ENCODE measurements around the gene TTPAL.

The TTPAL gene, protein sequence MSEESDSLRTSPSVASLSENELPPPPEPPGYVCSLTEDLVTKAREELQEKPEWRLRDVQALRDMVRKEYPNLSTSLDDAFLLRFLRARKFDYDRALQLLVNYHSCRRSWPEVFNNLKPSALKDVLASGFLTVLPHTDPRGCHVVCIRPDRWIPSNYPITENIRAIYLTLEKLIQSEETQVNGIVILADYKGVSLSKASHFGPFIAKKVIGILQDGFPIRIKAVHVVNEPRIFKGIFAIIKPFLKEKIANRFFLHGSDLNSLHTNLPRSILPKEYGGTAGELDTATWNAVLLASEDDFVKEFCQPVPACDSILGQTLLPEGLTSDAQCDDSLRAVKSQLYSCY

DNA sequence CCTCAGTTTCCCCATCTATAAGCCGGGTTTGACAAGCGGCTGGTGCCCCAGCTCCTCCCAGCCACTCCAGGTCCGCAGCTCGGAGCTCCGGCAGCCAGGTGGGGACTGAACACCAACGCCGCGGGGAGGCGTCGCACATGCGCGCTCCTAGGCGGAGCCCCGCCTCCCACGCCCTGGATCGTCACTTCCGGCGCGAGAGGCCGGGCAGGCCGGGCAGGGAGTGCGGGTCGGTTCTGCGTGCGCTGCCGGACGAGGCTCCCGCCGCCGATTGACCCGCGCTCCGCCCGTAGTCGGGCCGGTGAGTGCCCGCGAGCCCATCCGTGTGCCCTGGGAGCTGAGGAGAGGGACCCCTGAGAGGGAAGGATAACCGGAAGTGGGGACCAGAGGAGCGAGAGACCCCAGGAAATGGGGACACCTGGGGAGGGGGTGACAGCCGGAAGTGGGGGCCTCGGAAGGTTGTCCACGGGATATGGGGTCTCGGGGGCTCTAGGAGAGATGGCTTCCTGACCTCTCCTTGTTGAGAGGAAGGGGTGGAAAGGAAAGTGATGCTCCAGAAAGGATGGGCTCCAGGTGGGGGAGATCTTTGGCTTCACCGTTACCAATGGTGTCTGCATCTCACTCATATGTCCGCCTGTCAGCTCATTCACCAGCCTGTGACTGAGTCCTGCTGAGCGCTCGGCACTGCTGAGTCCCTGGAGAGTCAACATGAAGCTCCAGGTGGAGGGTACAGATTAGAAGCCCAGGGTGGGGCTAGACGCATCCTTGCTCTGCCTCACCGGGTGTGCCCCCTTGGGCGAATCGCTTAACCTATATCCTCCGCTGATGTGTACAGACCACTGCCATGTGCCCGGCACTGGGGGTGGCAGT lies at the start of gene TTPAL:
Gene TTPAL, plus strand, starts transcription at position 181 of the 867 bp plus-strand sequence. CDS start 4,126 bp downstream, outside the sequence.
- DNase-seq: peak; percentile 53

DNA sequence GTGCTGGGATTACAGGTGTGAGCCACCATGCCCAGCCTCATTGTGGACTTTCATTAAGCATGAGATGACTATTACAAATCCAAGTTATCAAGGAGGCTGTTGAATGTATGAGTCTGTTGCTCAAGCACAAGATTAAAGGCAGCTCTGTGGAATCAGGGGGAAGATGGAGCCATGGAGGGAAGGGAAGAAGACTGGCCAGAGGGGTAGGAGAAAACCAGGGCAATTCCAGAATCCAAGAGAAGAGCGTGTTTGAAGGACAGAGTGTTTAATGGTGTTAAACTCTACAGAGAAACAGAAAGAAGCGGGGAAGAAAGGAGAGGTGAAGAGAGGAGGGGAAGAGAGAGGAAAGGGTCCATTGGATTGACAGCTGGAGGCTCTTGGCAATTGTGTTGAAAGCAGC lies 49.8 kb upstream of the TTPAL start:
- DNase-seq: no peak

DNA sequence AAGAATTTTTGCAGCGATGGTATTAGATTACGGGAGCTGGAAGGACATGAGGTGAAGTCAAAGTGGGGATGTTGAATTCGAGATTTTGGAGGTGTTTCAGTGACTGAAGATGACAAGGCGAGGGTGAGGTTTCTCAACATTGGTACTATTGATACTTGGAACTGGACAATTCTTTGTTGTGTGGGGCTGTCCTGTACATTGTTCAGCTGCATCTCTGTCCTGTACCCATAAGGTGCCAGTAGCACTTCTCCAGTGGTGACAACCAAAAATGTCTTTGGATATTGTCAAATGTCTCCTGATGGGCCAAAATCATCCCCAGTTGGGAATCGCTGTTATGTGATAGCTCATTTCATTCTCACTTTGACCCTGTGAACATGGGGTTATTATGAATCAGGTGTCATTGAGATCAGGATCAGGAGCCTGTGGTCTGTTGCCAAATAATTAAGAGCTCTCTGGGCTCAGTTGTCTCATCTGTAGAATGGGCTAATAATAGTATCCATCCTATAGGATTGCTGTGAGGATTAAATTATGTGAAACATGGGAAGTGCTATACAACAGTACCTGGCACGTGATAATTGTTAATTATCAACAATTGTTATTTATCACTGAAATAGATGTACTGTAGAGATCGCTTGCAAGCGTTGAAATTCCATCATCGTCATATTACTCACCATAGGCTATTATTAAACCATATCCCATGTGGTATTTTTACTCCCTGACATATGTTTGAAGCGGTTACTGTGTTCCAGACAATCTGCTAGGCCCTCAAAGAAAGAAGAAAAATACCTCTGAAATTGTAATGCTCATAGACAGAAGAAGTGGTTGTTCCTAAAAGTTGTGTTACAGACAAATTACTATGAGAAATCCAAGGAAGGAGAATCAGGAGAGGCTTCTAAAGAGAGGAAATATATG lies 48.5 kb upstream of the TTPAL start:
- DNase-seq: no peak

DNA sequence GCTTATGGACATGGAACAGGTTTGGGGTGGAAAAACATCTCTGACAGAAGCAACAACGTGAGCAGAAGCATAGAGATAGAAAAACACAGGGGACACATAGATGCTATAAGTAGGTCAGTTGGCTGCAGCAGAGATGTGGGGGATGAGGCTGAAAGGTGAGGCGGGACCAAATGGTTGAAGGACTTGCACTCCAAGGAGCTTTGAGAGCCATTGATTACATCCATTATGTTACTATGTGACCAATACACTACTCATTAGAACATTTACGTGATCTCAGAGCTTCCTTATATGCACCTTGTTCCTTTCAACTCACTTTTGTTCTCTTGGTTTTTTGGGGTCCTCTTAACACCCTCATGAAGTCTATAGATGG lies 47.9 kb upstream of the TTPAL start:
- no peak for DNase-seq

DNA sequence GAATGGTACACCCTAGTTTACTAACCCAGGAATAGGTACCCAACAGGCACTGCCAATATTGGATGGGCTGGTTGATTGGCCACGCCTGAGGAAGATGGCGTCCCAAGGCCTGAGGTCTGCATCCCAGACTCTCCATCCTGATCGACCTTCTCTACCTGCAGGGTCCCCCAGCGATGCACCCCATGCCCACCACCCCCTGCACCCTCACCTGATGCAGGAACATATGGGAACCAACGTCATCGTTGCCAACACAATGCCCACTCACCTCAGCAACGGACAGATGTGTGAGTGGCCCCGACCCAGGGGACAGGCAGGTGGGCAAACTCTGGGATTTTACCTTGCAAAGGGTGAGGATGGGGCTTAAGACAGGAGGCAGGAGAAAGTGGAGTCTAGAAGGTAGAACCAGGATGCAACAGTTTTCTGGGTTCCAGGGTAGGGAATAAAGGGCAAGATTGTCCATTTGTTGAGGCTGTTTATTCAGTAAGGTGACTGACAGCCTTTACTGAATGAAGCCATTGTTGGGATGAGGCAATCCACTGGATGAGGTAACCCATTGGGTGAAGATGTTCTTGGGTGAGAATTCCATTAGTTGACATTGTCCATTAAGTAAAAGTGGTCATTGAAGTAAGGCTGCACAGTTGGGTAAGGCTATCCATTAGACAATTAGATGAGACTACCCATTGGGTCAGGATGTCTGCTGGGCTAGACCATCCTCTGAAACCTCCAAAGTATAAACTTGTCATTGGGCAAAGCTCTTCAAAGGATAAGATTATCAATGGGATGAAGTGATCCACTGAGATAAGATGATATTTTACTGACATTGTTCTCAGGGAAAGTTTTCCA lies 47.3 kb upstream of the TTPAL start:
- DNase-seq: no peak

DNA sequence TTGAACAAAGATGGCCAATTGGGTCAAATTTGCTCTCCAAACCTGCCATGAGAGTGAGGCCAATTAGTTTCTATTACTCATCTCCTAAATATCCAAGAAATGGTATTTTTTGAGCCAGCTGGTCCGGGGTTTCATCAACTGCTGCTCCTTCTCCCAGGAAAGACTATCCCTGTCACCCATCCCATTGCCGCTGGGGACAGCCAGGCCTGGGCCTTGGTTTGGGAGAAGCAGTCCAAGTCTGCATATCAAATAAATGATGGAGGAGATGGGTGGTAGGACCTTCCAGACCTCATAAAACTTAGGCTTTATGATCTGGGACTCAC lies 46.7 kb upstream of the TTPAL start:
- no peak for DNase-seq

DNA sequence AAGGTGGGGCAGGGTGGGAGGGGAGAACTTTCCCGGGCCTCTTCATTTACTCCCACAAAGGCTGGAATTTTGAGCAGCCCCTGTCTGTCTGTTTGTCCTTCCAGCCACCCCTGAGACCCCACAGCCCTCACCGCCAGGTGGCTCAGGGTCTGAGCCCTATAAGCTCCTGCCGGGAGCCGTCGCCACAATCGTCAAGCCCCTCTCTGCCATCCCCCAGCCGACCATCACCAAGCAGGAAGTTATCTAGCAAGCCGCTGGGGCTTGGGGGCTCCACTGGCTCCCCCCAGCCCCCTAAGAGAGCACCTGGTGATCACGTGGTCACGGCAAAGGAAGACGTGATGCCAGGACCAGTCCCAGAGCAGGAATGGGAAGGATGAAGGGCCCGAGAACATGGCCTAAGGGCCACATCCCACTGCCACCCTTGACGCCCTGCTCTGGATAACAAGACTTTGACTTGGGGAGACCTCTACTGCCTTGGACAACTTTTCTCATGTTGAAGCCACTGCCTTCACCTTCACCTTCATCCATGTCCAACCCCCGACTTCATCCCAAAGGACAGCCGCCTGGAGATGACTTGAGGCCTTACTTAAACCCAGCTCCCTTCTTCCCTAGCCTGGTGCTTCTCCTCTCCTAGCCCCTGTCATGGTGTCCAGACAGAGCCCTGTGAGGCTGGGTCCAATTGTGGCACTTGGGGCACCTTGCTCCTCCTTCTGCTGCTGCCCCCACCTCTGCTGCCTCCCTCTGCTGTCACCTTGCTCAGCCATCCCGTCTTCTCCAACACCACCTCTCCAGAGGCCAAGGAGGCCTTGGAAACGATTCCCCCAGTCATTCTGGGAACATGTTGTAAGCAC lies 46.0 kb upstream of the TTPAL start:
- no peak for DNase-seq

DNA sequence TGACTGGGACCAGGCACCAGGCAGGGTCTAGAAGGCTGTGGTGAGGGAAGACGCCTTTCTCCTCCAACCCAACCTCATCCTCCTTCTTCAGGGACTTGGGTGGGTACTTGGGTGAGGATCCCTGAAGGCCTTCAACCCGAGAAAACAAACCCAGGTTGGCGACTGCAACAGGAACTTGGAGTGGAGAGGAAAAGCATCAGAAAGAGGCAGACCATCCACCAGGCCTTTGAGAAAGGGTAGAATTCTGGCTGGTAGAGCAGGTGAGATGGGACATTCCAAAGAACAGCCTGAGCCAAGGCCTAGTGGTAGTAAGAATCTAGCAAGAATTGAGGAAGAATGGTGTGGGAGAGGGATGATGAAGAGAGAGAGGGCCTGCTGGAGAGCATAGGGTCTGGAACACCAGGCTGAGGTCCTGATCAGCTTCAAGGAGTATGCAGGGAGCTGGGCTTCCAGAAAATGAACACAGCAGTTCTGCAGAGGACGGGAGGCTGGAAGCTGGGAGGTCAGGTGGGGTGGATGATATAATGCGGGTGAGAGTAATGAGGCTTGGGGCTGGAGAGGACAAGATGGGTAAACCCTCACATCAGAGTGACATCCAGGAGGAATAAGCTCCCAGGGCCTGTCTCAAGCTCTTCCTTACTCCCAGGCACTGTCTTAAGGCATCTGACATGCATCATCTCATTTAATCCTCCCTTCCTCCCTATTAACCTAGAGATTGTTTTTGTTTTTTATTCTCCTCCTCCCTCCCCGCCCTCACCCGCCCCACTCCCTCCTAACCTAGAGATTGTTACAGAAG lies 45.2 kb upstream of the TTPAL start:
- no peak for DNase-seq

DNA sequence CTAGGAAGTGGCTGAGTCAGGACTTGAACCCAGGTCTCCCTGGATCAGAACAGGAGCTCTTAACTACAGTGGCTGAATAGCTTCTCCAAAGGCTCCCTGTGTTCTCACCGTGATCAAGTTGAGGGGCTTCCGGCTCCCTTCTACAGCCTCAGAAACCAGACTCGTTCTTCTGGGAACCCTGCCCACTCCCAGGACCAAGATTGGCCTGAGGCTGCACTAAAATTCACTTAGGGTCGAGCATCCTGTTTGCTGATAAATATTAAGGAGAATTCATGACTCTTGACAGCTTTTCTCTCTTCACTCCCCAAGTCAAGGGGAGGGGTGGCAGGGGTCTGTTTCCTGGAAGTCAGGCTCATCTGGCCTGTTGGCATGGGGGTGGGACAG lies 44.6 kb upstream of the TTPAL start:
- DNase-seq: no peak

DNA sequence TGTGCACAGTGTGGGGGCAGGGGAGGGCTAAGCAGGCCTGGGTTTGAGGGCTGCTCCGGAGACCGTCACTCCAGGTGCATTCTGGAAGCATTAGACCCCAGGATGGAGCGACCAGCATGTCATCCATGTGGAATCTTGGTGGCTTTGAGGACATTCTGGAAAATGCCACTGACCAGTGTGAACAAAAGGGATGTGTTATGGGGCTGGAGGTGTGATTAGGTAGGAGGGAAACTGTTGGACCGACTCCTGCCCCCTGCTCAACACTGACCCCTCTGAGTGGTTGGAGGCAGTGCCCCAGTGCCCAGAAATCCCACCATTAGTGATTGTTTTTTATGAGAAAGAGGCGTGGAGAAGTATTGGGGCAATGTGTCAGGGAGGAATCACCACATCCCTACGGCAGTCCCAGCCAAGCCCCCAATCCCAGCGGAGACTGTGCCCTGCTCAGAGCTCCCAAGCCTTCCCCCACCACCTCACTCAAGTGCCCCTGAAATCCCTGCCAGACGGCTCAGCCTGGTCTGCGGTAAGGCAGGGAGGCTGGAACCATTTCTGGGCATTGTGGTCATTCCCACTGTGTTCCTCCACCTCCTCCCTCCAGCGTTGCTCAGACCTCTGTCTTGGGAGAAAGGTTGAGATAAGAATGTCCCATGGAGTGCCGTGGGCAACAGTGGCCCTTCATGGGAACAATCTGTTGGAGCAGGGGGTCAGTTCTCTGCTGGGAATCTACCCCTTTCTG lies 44.0 kb upstream of the TTPAL start:
- no peak for DNase-seq

DNA sequence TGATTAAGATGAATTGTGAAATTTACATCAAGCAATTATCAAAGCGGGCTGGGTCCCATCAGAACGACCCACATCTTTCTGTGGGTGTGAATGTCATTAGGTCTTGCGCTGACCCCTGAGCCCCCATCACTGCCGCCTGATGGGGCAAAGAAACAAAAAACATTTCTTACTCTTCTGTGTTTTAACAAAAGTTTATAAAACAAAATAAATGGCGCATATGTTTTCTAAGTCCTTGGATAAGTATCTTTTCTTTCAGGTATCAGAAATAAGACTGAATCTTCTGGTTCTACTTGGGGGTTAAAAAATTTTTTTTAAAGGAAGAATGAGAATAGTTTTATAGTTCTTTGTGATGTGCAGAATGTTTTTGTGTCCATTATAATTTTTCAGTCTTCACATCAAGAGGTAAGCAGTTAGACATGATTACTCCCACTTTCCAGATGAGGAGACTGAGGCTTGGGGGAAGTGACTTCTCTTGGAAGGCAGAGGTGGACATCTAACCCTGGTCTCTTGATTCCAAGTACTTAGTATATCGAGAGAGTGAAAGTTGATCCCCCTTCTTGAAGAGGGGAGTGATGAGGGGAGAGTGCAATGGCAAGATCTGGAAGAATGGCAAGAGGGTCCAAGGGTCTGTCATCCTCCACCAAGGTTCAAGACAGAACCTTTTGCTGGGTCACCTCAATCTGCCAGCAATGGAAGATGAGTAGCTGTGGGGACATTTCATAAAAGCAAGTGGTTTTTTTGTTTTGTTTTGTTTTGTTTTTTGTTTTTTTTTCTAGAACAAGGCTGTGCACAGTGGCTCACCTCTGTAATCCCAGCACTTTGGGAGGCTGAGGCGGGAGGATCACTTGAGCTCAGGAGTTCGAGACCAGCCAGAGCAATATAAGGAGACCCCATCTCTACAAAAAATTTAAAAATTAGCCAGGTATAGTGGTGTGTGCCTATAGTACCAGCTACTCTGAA lies 42.8 kb upstream of the TTPAL start:
- DNase-seq: no peak

DNA sequence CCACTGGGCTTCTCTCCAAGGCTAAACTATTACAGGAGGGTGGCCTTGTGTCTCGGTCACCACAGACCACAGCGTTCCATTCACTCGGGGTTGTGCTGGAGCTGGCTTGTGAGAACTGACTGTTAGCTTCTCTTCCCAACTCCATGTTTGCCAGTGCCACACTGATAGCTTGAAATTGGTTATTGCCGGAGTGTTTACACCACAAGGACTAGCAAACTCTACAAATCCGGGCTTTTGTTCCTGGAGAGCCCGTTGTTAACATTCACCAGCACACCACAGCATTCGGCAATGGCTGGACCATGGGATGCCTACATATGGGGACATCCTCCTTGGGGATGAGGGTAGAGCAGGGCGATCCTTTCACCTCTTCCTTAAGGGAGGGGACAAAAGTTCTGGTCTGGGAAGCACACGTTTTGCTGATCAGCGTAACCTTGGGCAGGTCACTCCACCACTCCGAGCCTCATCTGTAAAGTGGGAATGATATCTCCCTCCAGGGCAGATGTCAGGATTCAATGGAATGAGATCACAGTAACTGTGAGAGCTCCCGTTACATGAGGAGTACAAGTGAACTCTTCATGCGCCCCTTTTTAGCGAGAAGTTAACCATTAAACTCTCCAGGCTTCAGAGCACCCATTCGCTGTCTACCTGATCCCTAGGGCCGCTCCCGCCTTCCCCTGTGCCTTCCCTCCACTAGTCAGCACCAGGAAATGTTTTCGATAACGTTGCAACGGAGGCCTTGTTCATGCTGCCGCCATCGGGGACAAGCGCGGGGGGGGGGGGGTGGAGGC lies 41.7 kb upstream of the TTPAL start:
- DNase-seq: no peak

DNA sequence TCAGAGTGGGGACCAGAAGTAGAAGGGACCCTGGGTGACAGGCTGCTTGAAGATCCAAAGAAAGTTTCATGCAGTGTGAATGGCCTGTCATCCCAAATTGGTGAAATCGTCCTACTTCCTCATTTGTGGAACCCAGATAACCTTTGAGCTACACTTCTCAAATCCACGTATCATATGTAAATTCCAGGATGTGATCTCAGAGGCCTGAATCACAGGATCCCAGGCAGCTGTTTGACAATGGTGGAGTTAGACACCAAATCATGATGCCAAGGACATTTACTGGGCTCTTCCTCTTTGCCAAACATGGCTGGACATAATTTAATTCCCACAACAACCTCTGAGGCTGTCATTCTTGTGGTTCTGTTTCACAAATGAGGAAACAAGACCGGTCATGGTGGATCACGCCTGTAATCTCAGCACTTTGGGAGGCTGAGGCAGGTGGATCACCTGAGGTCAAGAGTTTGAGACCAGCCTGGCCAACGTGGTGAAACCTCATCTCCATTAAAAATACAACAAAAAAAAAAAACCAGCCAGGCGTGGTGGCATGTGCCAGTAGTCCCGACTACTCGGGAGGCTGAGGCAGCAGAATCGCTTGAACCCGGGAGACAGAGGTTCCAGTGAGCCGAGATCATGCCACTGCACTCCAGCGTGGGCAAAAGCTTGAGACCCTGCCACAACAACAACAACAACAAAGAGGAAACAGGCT lies 39.9 kb upstream of the TTPAL start:
- no peak for DNase-seq

DNA sequence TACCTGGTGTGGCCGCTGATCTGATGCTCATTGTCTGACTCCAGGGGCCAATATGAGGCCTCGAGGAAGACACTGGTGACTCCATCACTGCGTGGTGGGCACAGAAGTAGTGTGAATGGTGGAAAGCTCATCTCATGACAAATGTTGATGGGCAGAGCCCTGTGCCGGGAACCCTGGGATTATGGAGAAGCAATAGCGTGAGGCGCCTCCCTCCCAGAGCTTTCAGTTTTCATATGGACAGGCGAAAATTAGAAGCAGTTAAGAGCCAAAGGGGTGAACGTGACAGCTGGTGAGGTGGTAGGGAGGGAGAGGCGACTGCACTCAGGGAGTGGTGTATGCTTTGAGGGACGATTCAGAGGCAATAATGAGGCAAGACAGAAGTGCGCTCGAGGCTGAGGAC lies 39.3 kb upstream of the TTPAL start:
- DNase-seq: no peak

DNA sequence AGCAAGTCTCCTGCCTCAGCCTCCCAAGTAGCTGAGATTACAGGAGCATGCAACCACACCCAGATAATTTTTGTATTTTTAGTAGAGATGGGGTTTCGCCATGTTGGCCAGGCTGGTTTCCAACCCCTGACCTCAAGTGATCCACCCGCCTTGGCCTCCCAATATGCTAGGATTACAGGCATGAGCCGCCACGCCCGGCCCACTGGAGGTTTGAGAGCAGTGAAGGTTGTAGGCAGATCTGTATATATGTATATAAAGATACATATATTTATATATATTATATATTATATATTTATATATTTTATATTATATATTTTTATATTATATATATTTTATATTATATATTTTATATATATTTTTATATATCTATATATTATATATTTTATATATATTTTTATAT lies 38.2 kb upstream of the TTPAL start:
- DNase-seq: no peak

DNA sequence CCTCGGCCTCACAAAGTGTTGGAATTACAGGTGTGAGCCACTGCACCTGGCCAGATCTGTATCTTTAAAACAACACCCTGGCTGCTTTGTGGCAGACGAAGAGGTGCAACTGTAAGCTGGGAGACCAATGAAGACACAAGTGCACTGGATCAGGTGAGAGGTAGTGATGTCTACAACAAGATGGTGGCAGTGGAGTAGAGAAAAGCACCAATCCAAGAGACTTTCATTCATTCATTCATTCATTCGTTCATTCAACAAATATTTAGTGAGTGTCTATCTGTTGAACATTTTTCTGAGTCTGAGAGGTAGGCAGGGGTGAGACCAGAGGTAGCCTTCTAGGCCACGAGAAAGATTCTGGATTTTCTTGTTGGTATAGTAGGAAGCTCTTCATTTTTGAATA lies 36.9 kb upstream of the TTPAL start:
- DNase-seq: no peak

DNA sequence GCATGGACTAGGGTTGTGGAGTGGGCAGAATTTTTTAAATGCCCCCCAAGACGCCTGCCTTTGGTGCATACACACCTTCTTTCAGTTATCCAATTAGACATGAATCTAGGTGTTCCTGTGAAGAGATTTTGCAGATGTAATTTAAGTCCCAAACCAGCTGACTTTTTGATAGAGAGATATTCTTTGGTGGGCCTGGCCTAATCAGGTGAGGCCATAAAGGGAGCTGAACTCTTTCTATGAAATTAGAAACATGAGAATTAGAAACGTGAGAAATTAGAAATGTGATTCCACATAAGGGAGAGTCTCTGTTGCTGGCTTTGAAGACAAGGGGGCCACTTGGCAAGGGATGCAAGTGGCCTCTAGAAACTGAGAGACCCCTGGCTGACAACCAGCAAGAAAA lies 36.4 kb upstream of the TTPAL start:
- DNase-seq: no peak

Measured in DMS 273 treated with DMSO at 0.1 percent for 48 hours (cell line).